Cerebellar cortex (tissue), 1 donor: Measurements from ENCODE around the gene CR1.
"Not testable (repeated sequence)": the region's sequence is repeated elsewhere in the genome, so short reads cannot be mapped to it uniquely, and the experiment has no call there.

Experiments
- DNase-seq: peaks from one replicate; pipeline ENCODE4 v3.0.0-alpha.2; 2015; ENCODE audit warnings: low spot score

CR1 gene

GRCh38 chr1:207504438-207504837 is 8.5 kb downstream of the CR1 start:
- DNase-seq, result no peak

- DNase-seq, result no peak
Measured at GRCh38 chr1:207510444-207510843, 14.5 kb downstream of the CR1 start.

GRCh38 chr1:207514890-207515289 is 18.9 kb downstream of the CR1 start:
- DNase-seq, result no peak

- no peak for DNase-seq
Measured at GRCh38 chr1:207516729-207517128, 20.8 kb downstream of the CR1 start.

- no peak for DNase-seq
Measured at GRCh38 chr1:207518608-207519236, 22.8 kb downstream of the CR1 start.

GRCh38 chr1:207519505-207520399 is 23.8 kb downstream of the CR1 start:
- DNase-seq, result no peak

GRCh38 chr1:207520400-207521345 is 24.7 kb downstream of the CR1 start:
- DNase-seq, result not testable (repeated sequence)

- not testable (repeated sequence) for DNase-seq
Measured at GRCh38 chr1:207525239-207525638, 29.3 kb downstream of the CR1 start.

- DNase-seq, result not testable (repeated sequence)
Measured at GRCh38 chr1:207528401-207528800, 32.4 kb downstream of the CR1 start.

GRCh38 chr1:207536263-207536662 is 40.3 kb downstream of the CR1 start:
- DNase-seq, result not testable (repeated sequence)

- DNase-seq, result not testable (repeated sequence)
Measured at GRCh38 chr1:207546677-207547357, 50.9 kb downstream of the CR1 start.

- DNase-seq, result not testable (repeated sequence)
Measured at GRCh38 chr1:207554823-207555222, 58.9 kb downstream of the CR1 start.

- DNase-seq, result peak; percentile 12
Measured at GRCh38 chr1:207565546-207566468, 69.8 kb downstream of the CR1 start.

- DNase-seq, result not testable (repeated sequence)
Measured at GRCh38 chr1:207571926-207572325, 76.0 kb downstream of the CR1 start.

- DNase-seq, result not testable (repeated sequence)
Measured at GRCh38 chr1:207573074-207573473, 77.1 kb downstream of the CR1 start.

GRCh38 chr1:207575381-207575780 is 79.4 kb downstream of the CR1 start:
- not testable (repeated sequence) for DNase-seq

GRCh38 chr1:207578796-207579435 is 83.0 kb downstream of the CR1 start:
- DNase-seq, result no peak

GRCh38 chr1:207579436-207579799 is 83.5 kb downstream of the CR1 start:
- DNase-seq, result peak; percentile 39

- no peak for DNase-seq
Measured at GRCh38 chr1:207581496-207582153, 85.7 kb downstream of the CR1 start.
